ENCODE data around the gene FHIT.

Gene FHIT

DNA sequence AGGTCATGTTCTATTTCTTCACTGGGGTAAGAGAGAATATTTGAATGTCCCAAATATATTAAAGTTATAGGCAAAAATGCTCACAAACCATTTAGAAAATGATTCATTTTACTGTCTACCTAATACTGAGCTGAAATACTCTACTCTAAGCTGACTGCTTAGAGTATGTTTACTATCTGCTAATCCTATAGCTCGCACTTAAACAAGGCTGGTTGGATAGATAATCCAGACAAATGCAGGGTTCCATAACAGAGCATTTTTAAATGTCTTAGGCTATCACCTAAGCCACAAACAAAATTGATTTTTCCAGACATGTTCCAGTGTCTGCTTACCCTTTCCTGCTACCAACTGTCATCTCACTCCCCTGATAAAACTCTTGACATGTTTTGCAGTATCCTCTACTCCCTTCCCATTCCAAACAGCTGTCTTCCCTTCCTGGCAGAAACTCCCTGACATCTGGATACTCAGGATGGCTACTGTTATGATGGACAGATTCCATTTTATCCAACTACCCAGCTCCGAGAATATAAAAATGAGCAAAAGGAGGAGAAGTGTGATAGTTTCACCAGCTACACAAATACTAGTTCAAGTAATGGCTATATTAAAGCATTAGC is 1034.7 kb downstream of the FHIT start:
- TF ChIP-seq, protein P1, sequence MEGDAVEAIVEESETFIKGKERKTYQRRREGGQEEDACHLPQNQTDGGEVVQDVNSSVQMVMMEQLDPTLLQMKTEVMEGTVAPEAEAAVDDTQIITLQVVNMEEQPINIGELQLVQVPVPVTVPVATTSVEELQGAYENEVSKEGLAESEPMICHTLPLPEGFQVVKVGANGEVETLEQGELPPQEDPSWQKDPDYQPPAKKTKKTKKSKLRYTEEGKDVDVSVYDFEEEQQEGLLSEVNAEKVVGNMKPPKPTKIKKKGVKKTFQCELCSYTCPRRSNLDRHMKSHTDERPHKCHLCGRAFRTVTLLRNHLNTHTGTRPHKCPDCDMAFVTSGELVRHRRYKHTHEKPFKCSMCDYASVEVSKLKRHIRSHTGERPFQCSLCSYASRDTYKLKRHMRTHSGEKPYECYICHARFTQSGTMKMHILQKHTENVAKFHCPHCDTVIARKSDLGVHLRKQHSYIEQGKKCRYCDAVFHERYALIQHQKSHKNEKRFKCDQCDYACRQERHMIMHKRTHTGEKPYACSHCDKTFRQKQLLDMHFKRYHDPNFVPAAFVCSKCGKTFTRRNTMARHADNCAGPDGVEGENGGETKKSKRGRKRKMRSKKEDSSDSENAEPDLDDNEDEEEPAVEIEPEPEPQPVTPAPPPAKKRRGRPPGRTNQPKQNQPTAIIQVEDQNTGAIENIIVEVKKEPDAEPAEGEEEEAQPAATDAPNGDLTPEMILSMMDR (IDR thresholded peaks at IDR 0.05; ENCODE audit: borderline replicate concordance, insufficient read depth, low read depth, low read length) = no peak
- H3K4me3 ChIP-seq (ENCODE audit: low read depth, low read length) = no peak overlapping the region

DNA sequence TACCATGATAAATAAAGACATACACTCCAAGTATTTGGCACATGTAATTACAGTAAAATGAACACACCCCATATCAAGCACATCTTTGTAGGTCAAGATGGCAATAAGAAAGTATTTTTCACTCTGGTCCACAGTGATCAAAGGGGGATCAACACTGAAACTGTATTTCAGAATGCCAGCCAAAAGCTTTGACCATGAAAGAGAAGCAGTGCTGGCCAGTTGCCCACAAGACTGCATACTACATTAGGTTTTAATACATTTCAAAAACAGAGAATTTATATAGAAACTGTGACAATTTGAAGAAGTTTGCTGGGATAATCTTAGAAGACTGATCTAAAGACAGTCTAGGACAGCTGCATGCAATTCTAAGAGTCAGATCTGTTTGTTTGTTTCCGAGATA is 1035.3 kb downstream of the FHIT start:
- TF ChIP-seq, protein P1 (IDR thresholded peaks at IDR 0.05; ENCODE audit: borderline replicate concordance, insufficient read depth, low read depth, low read length) = no peak
- no peak overlapping the region for H3K4me3 ChIP-seq (ENCODE audit: low read depth, low read length)

DNA sequence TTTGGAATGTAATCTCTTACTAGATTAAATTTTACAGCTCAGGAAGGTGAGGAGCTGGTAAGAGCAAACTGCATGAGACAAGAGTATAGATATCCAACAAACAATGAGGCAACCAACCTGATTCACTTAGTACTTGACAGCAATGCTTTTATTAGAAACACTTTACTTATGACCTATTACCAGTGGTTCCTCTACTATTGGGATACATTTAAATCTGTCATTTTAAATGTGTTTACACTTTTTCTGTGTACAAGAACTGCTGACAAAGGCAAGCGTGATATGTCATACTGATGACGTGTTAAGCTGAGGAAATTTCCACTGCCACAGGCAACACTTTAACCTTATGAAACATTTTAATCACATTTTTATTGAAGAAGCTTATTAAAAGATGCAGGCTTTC is 1043.3 kb downstream of the FHIT start:
- no peak overlapping the region for H3K4me3 ChIP-seq (ENCODE audit: low read depth, low read length)

DNA sequence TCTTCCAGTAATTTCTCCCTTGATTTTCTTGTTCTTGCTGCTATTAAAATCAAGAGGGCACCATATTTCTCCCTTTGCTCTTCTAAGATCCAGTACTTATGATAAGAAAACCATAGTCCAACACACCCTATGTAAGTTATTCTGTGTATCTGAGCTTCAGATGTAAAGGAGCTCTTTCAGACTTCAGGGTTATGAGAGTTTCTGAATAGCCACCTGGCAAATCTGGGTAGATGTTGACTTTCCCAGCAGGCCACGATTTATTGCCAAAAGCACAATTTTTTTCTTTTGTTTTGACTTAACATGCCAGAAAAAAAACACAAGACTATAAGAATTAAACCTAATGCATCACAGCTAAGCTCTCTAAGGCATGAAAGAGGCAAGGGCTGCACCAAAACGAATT is 1045.0 kb downstream of the FHIT start:
- TF ChIP-seq, protein P1 (IDR thresholded peaks at IDR 0.05; ENCODE audit: borderline replicate concordance, insufficient read depth, low read depth, low read length) = no peak
- H3K4me3 ChIP-seq (ENCODE audit: low read depth, low read length) = no peak overlapping the region

More for the DNA sequence above, 1043.3 kb downstream of the FHIT start:
- TF ChIP-seq, protein P1 (IDR thresholded peaks at IDR 0.05; ENCODE audit: borderline replicate concordance, insufficient read depth, low read depth, low read length) = no peak

DNA sequence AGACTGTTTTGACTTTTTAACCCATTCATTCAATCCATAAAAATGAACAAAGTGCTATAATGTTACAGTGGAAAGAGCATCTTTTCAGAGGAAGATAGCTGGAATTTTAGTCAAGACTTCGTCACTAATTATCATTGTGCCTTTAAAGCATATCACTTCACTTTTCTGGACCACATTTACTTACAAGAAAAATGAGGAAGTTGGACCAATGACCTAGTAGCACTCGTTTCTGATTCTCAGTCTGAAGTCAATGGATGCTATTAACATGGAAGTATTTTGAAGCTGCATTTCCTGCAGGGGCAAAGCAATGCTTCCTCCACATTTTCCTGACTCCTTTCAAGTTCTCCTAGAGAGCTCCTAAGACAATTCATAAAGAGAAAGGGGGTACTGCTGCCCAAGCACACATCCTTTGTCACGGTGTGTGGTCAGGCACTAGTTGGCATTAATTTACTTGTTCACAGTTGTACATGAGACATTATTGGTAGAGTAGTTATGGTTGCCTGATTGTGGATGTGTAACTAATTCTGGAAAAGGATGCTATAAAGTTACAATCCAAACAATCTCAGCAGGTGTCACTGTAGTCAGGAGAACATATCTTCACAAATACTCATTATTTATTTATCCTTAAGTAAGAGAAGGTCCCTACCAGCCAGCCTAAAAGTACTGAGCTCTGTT is 1049.1 kb downstream of the FHIT start:
- no peak overlapping the region for H3K4me3 ChIP-seq (ENCODE audit: low read depth, low read length)
- TF ChIP-seq, protein P1 (IDR thresholded peaks at IDR 0.05; ENCODE audit: borderline replicate concordance, insufficient read depth, low read depth, low read length) = no peak

DNA sequence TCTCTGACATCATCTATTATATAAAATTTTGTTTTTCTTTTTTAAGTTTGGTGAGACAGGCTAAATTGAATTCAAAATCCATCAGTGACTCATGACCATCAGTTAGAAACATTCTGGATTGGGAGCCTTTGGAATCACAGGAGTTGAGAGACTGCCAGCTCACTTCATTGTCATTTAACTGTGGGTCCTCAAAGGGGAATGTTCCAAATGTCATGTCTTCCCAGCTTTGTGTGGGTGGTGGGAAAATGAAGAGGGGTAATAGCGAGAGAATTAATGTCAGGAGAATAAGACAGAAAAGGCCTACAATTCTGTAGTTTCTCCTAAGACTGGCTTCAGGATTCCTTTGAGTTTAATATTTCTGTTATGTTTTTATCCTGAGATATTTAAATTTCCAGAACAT is 1051.9 kb downstream of the FHIT start:
- TF ChIP-seq, protein P1 (IDR thresholded peaks at IDR 0.05; ENCODE audit: borderline replicate concordance, insufficient read depth, low read depth, low read length) = no peak
- no peak overlapping the region for H3K4me3 ChIP-seq (ENCODE audit: low read depth, low read length)

DNA sequence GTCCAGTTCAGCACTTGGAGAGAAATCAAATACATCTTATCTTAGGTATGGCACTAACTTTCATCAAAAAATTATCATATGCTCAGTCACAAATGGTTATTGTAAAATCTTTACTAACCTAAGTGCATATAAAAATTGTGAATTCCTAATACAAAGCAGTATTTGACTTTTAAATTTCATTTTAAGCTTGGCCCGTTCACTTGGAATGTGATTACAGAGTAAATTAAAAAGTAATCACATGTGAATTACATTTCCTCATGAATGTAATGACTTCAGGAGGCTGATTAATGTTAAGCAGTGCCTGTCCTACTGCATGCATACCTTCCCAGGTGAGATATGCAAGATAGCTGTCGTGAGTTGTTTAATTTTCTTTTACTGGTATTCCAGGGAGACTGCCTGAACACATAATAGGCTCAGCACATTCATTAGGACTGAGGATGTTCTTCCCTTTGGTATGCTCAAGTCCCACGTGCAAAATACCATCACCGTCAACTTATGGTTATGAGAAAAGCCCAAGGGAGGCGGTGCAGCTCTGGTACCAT is 1053.0 kb downstream of the FHIT start:
- no peak overlapping the region for H3K4me3 ChIP-seq (ENCODE audit: low read depth, low read length)
- TF ChIP-seq, protein P1 (IDR thresholded peaks at IDR 0.05; ENCODE audit: borderline replicate concordance, insufficient read depth, low read depth, low read length) = no peak
